Activated CD4-positive, alpha-beta T cell treated with anti-CD3 and anti-CD28 coated beads, Interleukin-2, amount 10 ng/mL, durations not matched to agents 7 days and 5 days (primary cell): ENCODE data around the gene CEMIP. TPM values are rescaled to one million over a fixed set of nuclear protein-coding genes. Genes with fewer than 3 reads are reported as not detected.

Source experiments
- CTCF ChIA-PET: fragments of 350-600 bp; sonication (Branson Sonifier 250); formaldehyde crosslinking; loops from one replicate; lab custom pipeline; 2021; ENCODE audit warnings: antibody characterized with exemption; lab: Charles Lee
- POLR2A ChIA-PET: fragments of 350-600 bp; sonication (Branson Sonifier 250); formaldehyde crosslinking; loops from one replicate; lab custom pipeline; 2021; ENCODE audit warnings: antibody characterized with exemption; lab: Charles Lee
- DNase-seq: peaks from one replicate; pipeline ENCODE4 v3.0.0-alpha.2; 2020
- H3K27ac Mint-ChIP-seq: one replicate; pipeline ENCODE4 v1.8.0; 2021; ENCODE audit warnings: mild to moderate bottlenecking, moderate library complexity, mixed read lengths
- H3K27me3 Mint-ChIP-seq: one replicate; pipeline ENCODE4 v1.8.0; 2021; ENCODE audit warnings: mixed read lengths
- H3K36me3 Mint-ChIP-seq: one replicate; pipeline ENCODE4 v1.8.0; 2021; ENCODE audit warnings: low read depth, mixed read lengths
- H3K4me1 Mint-ChIP-seq: one replicate; pipeline ENCODE4 v1.8.0; 2021; ENCODE audit warnings: mixed read lengths
- H3K4me3 Mint-ChIP-seq: one replicate; pipeline ENCODE4 v1.8.0; 2021; ENCODE audit warnings: mild to moderate bottlenecking, moderate library complexity, mixed read lengths
- H3K9me3 Mint-ChIP-seq: one replicate; pipeline ENCODE4 v1.8.0; 2021; ENCODE audit warnings: mixed read lengths
- total RNA-seq, 2 experiments: library from RNA; stranded (reverse); gene quantifications; one replicate each; pipeline ENCODE4 v1.2.3, GENCODE V29; 2021

Gene CEMIP
- total RNA-seq, 2 experiments from 2014 or later = not detected

GRCh38 chr15:80895091-80895490, 115.9 kb downstream of the CEMIP start:
- Mint-ChIP-seq H3K9me3 (peaks cover 6% of the 10 kb centered on the region), H3K27ac (no peak overlapping the region), H3K4me1 (no peaks in the 10 kb centered on the region), H3K4me3 (no peak overlapping the region), H3K27me3 (no peaks in the 10 kb centered on the region), H3K36me3 (no peaks in the 10 kb centered on the region)
- CTCF ChIA-PET = no interaction called here
- DNase-seq = no peak
- POLR2A ChIA-PET = no interaction called here

GRCh38 chr15:80895965-80896364, 116.8 kb downstream of the CEMIP start:
- Mint-ChIP-seq H3K4me3 (no peak overlapping the region), H3K9me3 (peaks cover 6% of the 10 kb centered on the region), H3K27ac (no peak overlapping the region), H3K36me3 (no peaks in the 10 kb centered on the region), H3K4me1 (no peaks in the 10 kb centered on the region), H3K27me3 (no peaks in the 10 kb centered on the region)
- no peak for DNase-seq
- ChIA-PET CTCF (no interaction called here), POLR2A (no interaction called here)

- Mint-ChIP-seq H3K27me3 (no peaks in the 10 kb centered on the region), H3K36me3 (no peaks in the 10 kb centered on the region), H3K4me1 (no peaks in the 10 kb centered on the region), H3K27ac (no peak overlapping the region), H3K4me3 (no peak overlapping the region), H3K9me3 (peaks cover 6% of the 10 kb centered on the region)
- DNase-seq = no peak
- POLR2A ChIA-PET = no interaction called here
- CTCF ChIA-PET = no interaction called here
Observed at GRCh38 chr15:80898040-80898439, 118.9 kb downstream of the CEMIP start.

GRCh38 chr15:80902298-80902801, 123.2 kb downstream of the CEMIP start:
- H3K4me1 Mint-ChIP-seq = no peaks in the 10 kb centered on the region
- no peak overlapping the region for H3K4me3 Mint-ChIP-seq
- H3K36me3 Mint-ChIP-seq = no peaks in the 10 kb centered on the region
- H3K9me3 Mint-ChIP-seq = no peaks in the 10 kb centered on the region
- no peak for DNase-seq
- no peaks in the 10 kb centered on the region for H3K27me3 Mint-ChIP-seq
- POLR2A ChIA-PET = no interaction called here
- CTCF ChIA-PET = no interaction called here
- H3K27ac Mint-ChIP-seq = no peak overlapping the region

- ChIA-PET POLR2A (no interaction called here), CTCF (no interaction called here)
- H3K27me3 Mint-ChIP-seq = no peaks in the 10 kb centered on the region
Observed at GRCh38 chr15:80904998-80905397, 125.8 kb downstream of the CEMIP start.

GRCh38 chr15:80906159-80906766, 127.1 kb downstream of the CEMIP start:
- H3K4me1 Mint-ChIP-seq = no peaks in the 10 kb centered on the region
- H3K27ac Mint-ChIP-seq = no peak overlapping the region
- POLR2A ChIA-PET = no interaction called here
- H3K4me3 Mint-ChIP-seq = no peak overlapping the region
- no peak for DNase-seq
- CTCF ChIA-PET = no interaction called here
- peaks cover 4% of the 10 kb centered on the region for H3K36me3 Mint-ChIP-seq
- no peaks in the 10 kb centered on the region for H3K27me3 Mint-ChIP-seq
- peaks cover 4% of the 10 kb centered on the region for H3K9me3 Mint-ChIP-seq

More at GRCh38 chr15:80904998-80905397, 125.8 kb downstream of the CEMIP start:
- H3K9me3 Mint-ChIP-seq = peaks cover 4% of the 10 kb centered on the region
- H3K4me3 Mint-ChIP-seq = no peak overlapping the region
- peaks cover 4% of the 10 kb centered on the region for H3K36me3 Mint-ChIP-seq
- DNase-seq = no peak
- no peak overlapping the region for H3K27ac Mint-ChIP-seq
- no peaks in the 10 kb centered on the region for H3K4me1 Mint-ChIP-seq

GRCh38 chr15:80911821-80912220, 132.7 kb downstream of the CEMIP start:
- H3K27ac Mint-ChIP-seq = no peak overlapping the region
- peaks cover 4% of the 10 kb centered on the region for H3K36me3 Mint-ChIP-seq
- no peaks in the 10 kb centered on the region for H3K4me1 Mint-ChIP-seq
- ChIA-PET CTCF (interaction anchor here (1.1 to 1.4 kb wide), 2 partner anchors 59 to 90 kb away, joined by 3 read pairs; no protein-coding TSS in a partner anchor), POLR2A (no interaction called here)
- no peaks in the 10 kb centered on the region for H3K27me3 Mint-ChIP-seq
- no peak for DNase-seq
- peaks cover 4% of the 10 kb centered on the region for H3K9me3 Mint-ChIP-seq
- H3K4me3 Mint-ChIP-seq = no peak overlapping the region

GRCh38 chr15:80912673-80913072, 133.5 kb downstream of the CEMIP start:
- ChIA-PET CTCF (no interaction called here), POLR2A (no interaction called here)
- no peak overlapping the region for H3K4me3 Mint-ChIP-seq
- H3K27me3 Mint-ChIP-seq = no peaks in the 10 kb centered on the region
- no peak for DNase-seq
- peaks cover 4% of the 10 kb centered on the region for H3K9me3 Mint-ChIP-seq
- no peak overlapping the region for H3K27ac Mint-ChIP-seq
- H3K36me3 Mint-ChIP-seq = peaks cover 4% of the 10 kb centered on the region
- no peaks in the 10 kb centered on the region for H3K4me1 Mint-ChIP-seq

- no peak for DNase-seq
- H3K9me3 Mint-ChIP-seq = peaks cover 4% of the 10 kb centered on the region
- CTCF ChIA-PET = interaction anchor here (0.8 kb wide), 1 partner anchor 55 kb away, joined by 3 read pairs; no protein-coding TSS in a partner anchor
- H3K27ac Mint-ChIP-seq = no peak overlapping the region
- H3K4me3 Mint-ChIP-seq = no peak overlapping the region
- no peaks in the 10 kb centered on the region for H3K4me1 Mint-ChIP-seq
- POLR2A ChIA-PET = no interaction called here
- peaks cover 4% of the 10 kb centered on the region for H3K36me3 Mint-ChIP-seq
- no peaks in the 10 kb centered on the region for H3K27me3 Mint-ChIP-seq
Observed at GRCh38 chr15:80913541-80913940, 134.4 kb downstream of the CEMIP start.

GRCh38 chr15:80915472-80915871, 136.3 kb downstream of the CEMIP start:
- Mint-ChIP-seq H3K27ac (no peak overlapping the region), H3K4me1 (peaks cover 8% of the 10 kb centered on the region), H3K36me3 (no peaks in the 10 kb centered on the region), H3K4me3 (no peak overlapping the region), H3K9me3 (no peaks in the 10 kb centered on the region), H3K27me3 (no peaks in the 10 kb centered on the region)
- ChIA-PET POLR2A (no interaction called here), CTCF (no interaction called here)
- DNase-seq = no peak

GRCh38 chr15:80916056-80916455, 136.9 kb downstream of the CEMIP start:
- H3K4me3 Mint-ChIP-seq = no peak overlapping the region
- H3K27me3 Mint-ChIP-seq = no peaks in the 10 kb centered on the region

GRCh38 chr15:80918196-80918783, 139.1 kb downstream of the CEMIP start:
- Mint-ChIP-seq H3K36me3 (no peaks in the 10 kb centered on the region), H3K4me1 (peaks cover 16% of the 10 kb centered on the region), H3K27ac (no peak overlapping the region), H3K4me3 (no peak overlapping the region), H3K9me3 (no peaks in the 10 kb centered on the region), H3K27me3 (no peaks in the 10 kb centered on the region)
- ChIA-PET POLR2A (no interaction called here), CTCF (no interaction called here)
- no peak for DNase-seq

More at GRCh38 chr15:80916056-80916455, 136.9 kb downstream of the CEMIP start:
- ChIA-PET POLR2A (no interaction called here), CTCF (no interaction called here)
- H3K27ac Mint-ChIP-seq = no peak overlapping the region
- H3K4me1 Mint-ChIP-seq = peaks cover 14% of the 10 kb centered on the region
- no peaks in the 10 kb centered on the region for H3K36me3 Mint-ChIP-seq
- no peaks in the 10 kb centered on the region for H3K9me3 Mint-ChIP-seq
- DNase-seq = no peak

- H3K27me3 Mint-ChIP-seq = no peaks in the 10 kb centered on the region
- DNase-seq = peak; percentile 29
- POLR2A ChIA-PET = no interaction called here
- no peak overlapping the region for H3K4me3 Mint-ChIP-seq
- peaks cover 16% of the 10 kb centered on the region for H3K4me1 Mint-ChIP-seq
- CTCF ChIA-PET = no interaction called here
- H3K9me3 Mint-ChIP-seq = no peaks in the 10 kb centered on the region
- H3K27ac Mint-ChIP-seq = no peak overlapping the region
- no peaks in the 10 kb centered on the region for H3K36me3 Mint-ChIP-seq
Observed at GRCh38 chr15:80920271-80920699, 141.1 kb downstream of the CEMIP start.
